Measurements from ENCODE around the gene ARHGEF37. TPM values are rescaled to one million over a fixed set of nuclear protein-coding genes. Genes with fewer than 3 reads are reported as not detected.

Gene ARHGEF37
- total and polyA plus RNA-seq, 2 of the 8 experiments (the other 6 are each of a cell fraction or from before 2014, with no cell fraction given): 0.21 to 0.48 TPM

GRCh38 chr5:149552553-149553160 is 28.6 kb upstream of the ARHGEF37 start:
- peaks cover 0 to 25% (median 5%) of the 10 kb centered on the region in 4 experiments; a peak in 3 of 8 replicates for H3K36me3 ChIP-seq (ENCODE audit: control insufficient read depth in 2 of 4, insufficient read depth in 4 of 4, low read length in 3 of 4)
- no peak overlapping the region for H3K56ac ChIP-seq (replicated peaks; ENCODE audit: insufficient read length, low read depth, low read length)
- peak overlapping the region in 1 of 4 experiments; percentile 19; a peak in 1 of 7 replicates for H3K9ac ChIP-seq (replicated peaks in 1 of 4; ENCODE audit: extremely low read depth in 1 of 4, low read depth in 3 of 4, low read length in 3 of 4)
- no peak for FAIRE-seq
- H3K79me2 ChIP-seq (ENCODE audit: control insufficient read depth in 1 of 2, insufficient read depth in 2 of 2, low read length in 2 of 2): peaks cover 32 to 35% of the 10 kb centered on the region in 2 experiments
- H3K23me2 ChIP-seq (ENCODE audit: low read depth, low read length): peaks cover 11% of the 10 kb centered on the region; the same call in 1 of the 2 replicates
- no peak overlapping the region for H3K18ac ChIP-seq (ENCODE audit: extremely low read depth, low read length)
- H3K14ac ChIP-seq (ENCODE audit: insufficient read length): no peak overlapping the region
- H2BK120ac ChIP-seq (replicated peaks; ENCODE audit: low read depth, low read length): no peak overlapping the region
- H3K79me1 ChIP-seq (ENCODE audit: low read depth, low read length): no peaks in the 10 kb centered on the region
- no peak overlapping the region for H2BK5ac ChIP-seq (ENCODE audit: low read depth, low read length)
- H4K5ac ChIP-seq (ENCODE audit: insufficient read length, low read depth, low read length): no peak overlapping the region
- peak overlapping the region; percentile 40; the same call in 1 of the 2 replicates for H2AK5ac ChIP-seq (ENCODE audit: low read depth, low read length)
- H3K27me3 ChIP-seq (replicated peaks in 1 of 4; ENCODE audit: control insufficient read depth in 3 of 4, extremely low read depth in 1 of 4, insufficient read depth in 3 of 4, low read length in 3 of 4): no peaks in the 10 kb centered on the region
- no peak overlapping the region for H2BK15ac ChIP-seq (ENCODE audit: low read length)
- peak in 1 of 2 experiments; percentile 39 for DNase-seq (ENCODE audit: low read depth in 1 of 2, low spot score in 2 of 2)
- CTCF ChIA-PET (ENCODE audit: partially characterized antibody): interaction anchor here (0.7 to 16.3 kb wide), 11 partner anchors 9 to 145 kb away, joined by 3 to 174 read pairs (median 5); no protein-coding TSS in a partner anchor
- no peak overlapping the region for H2BK20ac ChIP-seq (ENCODE audit: low read length)
- H3K4ac ChIP-seq (replicated peaks; ENCODE audit: insufficient read length, low read depth, low read length): no peak overlapping the region
- H3K23ac ChIP-seq (ENCODE audit: insufficient read length): no peak overlapping the region
- H4K8ac ChIP-seq (ENCODE audit: extremely low read depth, insufficient read depth, low read length): no peak overlapping the region
- peak overlapping the region in 2 of 4 experiments; percentile 99 to 100; a peak in 2 of 8 replicates for H3K4me3 ChIP-seq (ENCODE audit: extremely low read depth in 1 of 4, insufficient read depth in 2 of 4, low read depth in 3 of 4, low read length in 4 of 4)
- POLR2A ChIA-PET (ENCODE audit: partially characterized antibody): interaction anchor here (1.5 to 11.0 kb wide), 6 partner anchors 10 to 194 kb away, joined by 3 to 65 read pairs (median 22); no protein-coding TSS in a partner anchor
- no peak overlapping the region for H3K27ac ChIP-seq (ENCODE audit: low read depth, low read length)
- H3K9me3 ChIP-seq (ENCODE audit: insufficient read depth in 2 of 2, low read depth in 1 of 2, low read length in 1 of 2): no peaks in the 10 kb centered on the region
- WGBS, 2 experiments (ENCODE audit: extremely low coverage in 1 of 2, insufficient coverage in 1 of 2, insufficient read length in 1 of 2, insufficient replicate concordance in 2 of 2, low coverage in 1 of 2, low lambda C conversion rate in 2 of 2, missing lambda C conversion rate in 1 of 2): 85% methylated on average over 18 of the region's 18 CpGs; no CpG with 5 or more reads in 1 of the 2 experiments
- H3K4me1 ChIP-seq (replicated peaks in 1 of 4; ENCODE audit: control insufficient read depth in 3 of 4, insufficient read depth in 4 of 4, low read length in 3 of 4): peaks cover 0 to 1% (median 0%) of the 10 kb centered on the region in 4 experiments; a peak in 2 of 7 replicates
- H2BK12ac ChIP-seq (ENCODE audit: low read depth, low read length): no peak overlapping the region
- H4K91ac ChIP-seq (replicated peaks; ENCODE audit: insufficient read length, low read length): no peak overlapping the region
- peak overlapping the region; percentile 23 to 96 for H3K4me2 ChIP-seq (ENCODE audit: insufficient read depth in 1 of 2, low read depth in 2 of 2, low read length in 2 of 2)
- H2AFZ ChIP-seq (ENCODE audit: low read length): no peak overlapping the region
- H4K20me1 ChIP-seq (replicated peaks in 1 of 2; ENCODE audit: control insufficient read depth in 1 of 2, insufficient read depth in 2 of 2, low read length in 2 of 2): no peaks in the 10 kb centered on the region
- TF ChIP-seq EP300 (IDR thresholded peaks at IDR 0.05; ENCODE audit: borderline replicate concordance in 1 of 2, low read depth in 2 of 2, low read length in 2 of 2): no peak
- no peak for TF ChIP-seq KDM5A (IDR thresholded peaks at IDR 0.05; ENCODE audit: low read length)
- TF ChIP-seq SP4 (IDR thresholded peaks at IDR 0.05; ENCODE audit: low read length): no peak
- no peak for TF ChIP-seq RNF2 (IDR thresholded peaks at IDR 0.05; ENCODE audit: borderline replicate concordance, low read depth, low read length, missing control alignments, poor library complexity, severe bottlenecking)
- no peak for TF ChIP-seq SIN3A (conservative IDR thresholded peaks at IDR 0.05 in 1 of 2, IDR thresholded peaks at IDR 0.05 in 1 of 2; ENCODE audit: low read depth in 1 of 2, low read length in 2 of 2)
- no peak for TF ChIP-seq CEBPB (IDR thresholded peaks at IDR 0.05; ENCODE audit: low read depth, low read length)
- no peak for TF ChIP-seq SUZ12 (IDR thresholded peaks at IDR 0.05; ENCODE audit: low read length)
- no peak for TF ChIP-seq SIRT6 (IDR thresholded peaks at IDR 0.05; ENCODE audit: low read length)
- TF ChIP-seq EGR1 (IDR thresholded peaks at IDR 0.05; ENCODE audit: borderline replicate concordance, low read depth, low read length): no peak
- no peak for TF ChIP-seq EZH2 (IDR thresholded peaks at IDR 0.05; ENCODE audit: low read depth, low read length, severe bottlenecking)
- no peak for TF ChIP-seq BACH1 (IDR thresholded peaks at IDR 0.05; ENCODE audit: low read length)
- no peak for TF ChIP-seq MAFK (IDR thresholded peaks at IDR 0.05; ENCODE audit: low read depth, low read length)
